Measurements from ENCODE around the gene SOAT2. TPM values are rescaled to one million over a fixed set of nuclear protein-coding genes. Genes with fewer than 3 reads are reported as not detected.

Gene SOAT2
- total RNA-seq, 5 donors from 2014 or later (not counting 1 experiment from before 2014, with no cell fraction given) = 0.82 to 1.6 (median 0.89) TPM

- CTCF ChIA-PET = no interaction called here
- no peaks in the 10 kb centered on the region for H3K9me3 ChIP-seq
- no peaks in the 10 kb centered on the region for H3K27me3 Mint-ChIP-seq
These were observed 9.9 kb downstream of the SOAT2 start for GRCh38 chr12:53113136-53113705.

GRCh38 chr12:53113951-53114350, 10.7 kb downstream of the SOAT2 start:
- H3K36me3 Mint-ChIP-seq = no peaks in the 10 kb centered on the region
- no peak overlapping the region for H3K27ac ChIP-seq (ENCODE audit: low read length)
- no peak overlapping the region for H3K4me3 ChIP-seq (ENCODE audit: control insufficient read depth in 1 of 2, extremely low read depth in 1 of 2, low read length in 1 of 2)
- ChIA-PET CTCF (no interaction called here), POLR2A (interaction anchor here in 1 of 2 donors (0.5 kb wide), 1 partner anchor 38 kb away, joined by 5 read pairs; no protein-coding TSS in a partner anchor)
- no peak for ATAC-seq (replicated peaks in 1 of 4)
- H3K9me3 Mint-ChIP-seq = no peaks in the 10 kb centered on the region
- H3K36me3 ChIP-seq (ENCODE audit: control insufficient read depth in 2 of 2, extremely low read depth in 1 of 2, insufficient read depth in 1 of 2, low read length in 1 of 2) = no peaks in the 10 kb centered on the region
- no peaks in the 10 kb centered on the region for H3K4me1 ChIP-seq (ENCODE audit: control insufficient read depth in 1 of 2, extremely low read depth in 1 of 2, insufficient read depth in 2 of 2, low read length in 2 of 2)
- DNase-seq = no peak
- H3K27me3 Mint-ChIP-seq = no peaks in the 10 kb centered on the region
- H3K27ac Mint-ChIP-seq = no peak overlapping the region
- no peaks in the 10 kb centered on the region for H3K4me1 Mint-ChIP-seq
- no peaks in the 10 kb centered on the region for H3K27me3 ChIP-seq (replicated peaks in 1 of 2; ENCODE audit: control insufficient read depth in 2 of 2, extremely low read depth in 1 of 2, insufficient read depth in 2 of 2, low read length in 1 of 2)
- H3K9me3 ChIP-seq = no peaks in the 10 kb centered on the region
- no peak overlapping the region for H3K4me3 Mint-ChIP-seq

More at GRCh38 chr12:53113136-53113705, 9.9 kb downstream of the SOAT2 start:
- Histone ChIP-seq H3K27me3 (replicated peaks in 1 of 2; ENCODE audit: control insufficient read depth in 2 of 2, extremely low read depth in 1 of 2, insufficient read depth in 2 of 2, low read length in 1 of 2) (no peaks in the 10 kb centered on the region), H3K27ac (ENCODE audit: low read length) (no peak overlapping the region), H3K4me3 (ENCODE audit: control insufficient read depth in 1 of 2, extremely low read depth in 1 of 2, low read length in 1 of 2) (no peak overlapping the region), H3K4me1 (ENCODE audit: control insufficient read depth in 1 of 2, extremely low read depth in 1 of 2, insufficient read depth in 2 of 2, low read length in 2 of 2) (no peaks in the 10 kb centered on the region), H3K36me3 (ENCODE audit: control insufficient read depth in 2 of 2, extremely low read depth in 1 of 2, insufficient read depth in 1 of 2, low read length in 1 of 2) (no peaks in the 10 kb centered on the region)
- POLR2A ChIA-PET = interaction anchor here in 1 of 2 donors (0.7 kb wide), 1 partner anchor 684 kb away, joined by 7 read pairs; no protein-coding TSS in a partner anchor
- H3K4me1 Mint-ChIP-seq = no peaks in the 10 kb centered on the region
- H3K4me3 Mint-ChIP-seq = no peak overlapping the region
- DNase-seq (no peak), ATAC-seq (replicated peaks in 1 of 4) (no peak)
- no peaks in the 10 kb centered on the region for H3K9me3 Mint-ChIP-seq
- WGBS (ENCODE audit: insufficient coverage) = 93% methylated on average over 10 of the region's 12 CpGs
- H3K36me3 Mint-ChIP-seq = no peaks in the 10 kb centered on the region
- H3K27ac Mint-ChIP-seq = no peak overlapping the region

GRCh38 chr12:53115112-53115890, 12.0 kb downstream of the SOAT2 start:
- POLR2A ChIA-PET = interaction anchor here in 1 of 2 donors (0.5 kb wide), 1 partner anchor 137 kb away, joined by 4 read pairs; no protein-coding TSS in a partner anchor
- Histone ChIP-seq H3K27ac (ENCODE audit: low read length) (no peak overlapping the region), H3K27me3 (replicated peaks in 1 of 2; ENCODE audit: control insufficient read depth in 2 of 2, extremely low read depth in 1 of 2, insufficient read depth in 2 of 2, low read length in 1 of 2) (no peaks in the 10 kb centered on the region), H3K36me3 (ENCODE audit: control insufficient read depth in 2 of 2, extremely low read depth in 1 of 2, insufficient read depth in 1 of 2, low read length in 1 of 2) (no peaks in the 10 kb centered on the region), H3K4me1 (ENCODE audit: control insufficient read depth in 1 of 2, extremely low read depth in 1 of 2, insufficient read depth in 2 of 2, low read length in 2 of 2) (no peaks in the 10 kb centered on the region), H3K4me3 (ENCODE audit: control insufficient read depth in 1 of 2, extremely low read depth in 1 of 2, low read length in 1 of 2) (no peak overlapping the region), H3K9me3 (no peaks in the 10 kb centered on the region)
- CTCF ChIA-PET = no interaction called here
- DNase-seq (no peak), ATAC-seq (replicated peaks in 1 of 4) (no peak)
- Mint-ChIP-seq H3K4me3 (no peak overlapping the region), H3K4me1 (no peaks in the 10 kb centered on the region), H3K27ac (no peak overlapping the region), H3K36me3 (no peaks in the 10 kb centered on the region), H3K27me3 (no peaks in the 10 kb centered on the region), H3K9me3 (no peaks in the 10 kb centered on the region)
- WGBS (ENCODE audit: insufficient coverage) = 96% methylated on average over 23 of the region's 33 CpGs

- Histone ChIP-seq H3K27me3 (replicated peaks in 1 of 2; ENCODE audit: control insufficient read depth in 2 of 2, extremely low read depth in 1 of 2, insufficient read depth in 2 of 2, low read length in 1 of 2) (no peaks in the 10 kb centered on the region), H3K36me3 (ENCODE audit: control insufficient read depth in 2 of 2, extremely low read depth in 1 of 2, insufficient read depth in 1 of 2, low read length in 1 of 2) (no peaks in the 10 kb centered on the region), H3K27ac (ENCODE audit: low read length) (no peak overlapping the region), H3K9me3 (no peaks in the 10 kb centered on the region), H3K4me1 (ENCODE audit: control insufficient read depth in 1 of 2, extremely low read depth in 1 of 2, insufficient read depth in 2 of 2, low read length in 2 of 2) (no peaks in the 10 kb centered on the region), H3K4me3 (ENCODE audit: control insufficient read depth in 1 of 2, extremely low read depth in 1 of 2, low read length in 1 of 2) (no peak overlapping the region)
- no peaks in the 10 kb centered on the region for H3K36me3 Mint-ChIP-seq
- ATAC-seq (replicated peaks in 1 of 4) (no peak), DNase-seq (no peak)
- CTCF ChIA-PET = no interaction called here
- 93% methylated on average over 8 of the region's 8 CpGs for WGBS (ENCODE audit: insufficient coverage)
- H3K9me3 Mint-ChIP-seq = no peaks in the 10 kb centered on the region
- H3K27ac Mint-ChIP-seq = no peak overlapping the region
- POLR2A ChIA-PET = no interaction called here
- H3K4me3 Mint-ChIP-seq = no peak overlapping the region
- H3K27me3 Mint-ChIP-seq = no peaks in the 10 kb centered on the region
- no peaks in the 10 kb centered on the region for H3K4me1 Mint-ChIP-seq
These were observed 12.8 kb downstream of the SOAT2 start for GRCh38 chr12:53115891-53116648.

GRCh38 chr12:53118751-53119300, 15.5 kb downstream of the SOAT2 start:
- Histone ChIP-seq H3K4me1 (ENCODE audit: control insufficient read depth in 1 of 2, extremely low read depth in 1 of 2, insufficient read depth in 2 of 2, low read length in 2 of 2) (no peaks in the 10 kb centered on the region), H3K27ac (ENCODE audit: low read length) (no peak overlapping the region), H3K27me3 (replicated peaks in 1 of 2; ENCODE audit: control insufficient read depth in 2 of 2, extremely low read depth in 1 of 2, insufficient read depth in 2 of 2, low read length in 1 of 2) (no peaks in the 10 kb centered on the region), H3K4me3 (ENCODE audit: control insufficient read depth in 1 of 2, extremely low read depth in 1 of 2, low read length in 1 of 2) (no peak overlapping the region), H3K9me3 (no peaks in the 10 kb centered on the region), H3K36me3 (ENCODE audit: control insufficient read depth in 2 of 2, extremely low read depth in 1 of 2, insufficient read depth in 1 of 2, low read length in 1 of 2) (no peaks in the 10 kb centered on the region)
- H3K4me3 Mint-ChIP-seq = no peak overlapping the region
- H3K4me1 Mint-ChIP-seq = no peaks in the 10 kb centered on the region
- no peak for ATAC-seq (replicated peaks in 1 of 4)
- DNase-seq = no peak
- no peaks in the 10 kb centered on the region for H3K36me3 Mint-ChIP-seq
- ChIA-PET POLR2A (no interaction called here), CTCF (no interaction called here)
- 87% methylated on average over 7 of the region's 8 CpGs for WGBS (ENCODE audit: insufficient coverage)
- no peak overlapping the region for H3K27ac Mint-ChIP-seq
- H3K9me3 Mint-ChIP-seq = no peaks in the 10 kb centered on the region
- no peaks in the 10 kb centered on the region for H3K27me3 Mint-ChIP-seq

GRCh38 chr12:53120685-53121525, 17.6 kb downstream of the SOAT2 start:
- H3K27me3 ChIP-seq (replicated peaks in 1 of 2; ENCODE audit: control insufficient read depth in 2 of 2, extremely low read depth in 1 of 2, insufficient read depth in 2 of 2, low read length in 1 of 2) = no peaks in the 10 kb centered on the region
- no peaks in the 10 kb centered on the region for H3K4me1 Mint-ChIP-seq
- H3K36me3 Mint-ChIP-seq = no peaks in the 10 kb centered on the region
- POLR2A ChIA-PET = no interaction called here
- no peaks in the 10 kb centered on the region for H3K27me3 Mint-ChIP-seq
- H3K4me3 Mint-ChIP-seq = no peak overlapping the region
- CTCF ChIA-PET = interaction anchor here (0.7 kb wide), 2 partner anchors 148 to 231 kb away, joined by 5 to 7 read pairs; no protein-coding TSS in a partner anchor
- H3K4me3 ChIP-seq (ENCODE audit: control insufficient read depth in 1 of 2, extremely low read depth in 1 of 2, low read length in 1 of 2) = no peak overlapping the region
- no peak overlapping the region for H3K27ac ChIP-seq (ENCODE audit: low read length)
- no peaks in the 10 kb centered on the region for H3K36me3 ChIP-seq (ENCODE audit: control insufficient read depth in 2 of 2, extremely low read depth in 1 of 2, insufficient read depth in 1 of 2, low read length in 1 of 2)
- H3K9me3 ChIP-seq = no peaks in the 10 kb centered on the region
- H3K4me1 ChIP-seq (ENCODE audit: control insufficient read depth in 1 of 2, extremely low read depth in 1 of 2, insufficient read depth in 2 of 2, low read length in 2 of 2) = no peaks in the 10 kb centered on the region
- 85% methylated on average over 7 of the region's 12 CpGs for WGBS (ENCODE audit: insufficient coverage)
- no peaks in the 10 kb centered on the region for H3K9me3 Mint-ChIP-seq
- DNase-seq (no peak), ATAC-seq (replicated peaks in 1 of 4) (no peak)
- H3K27ac Mint-ChIP-seq = no peak overlapping the region
